Calu3 (cell line): ENCODE data around the gene GPR39. TPM values are rescaled to one million over a fixed set of nuclear protein-coding genes. Genes with fewer than 3 reads are reported as not detected.

Experiments
- BruUV-seq: library from RNA; stranded (reverse); fragments of 400-500 nt; replicated peaks from 2 replicates; lab custom pipeline; 2021; lab: Mats Ljungman, UMichigan
- CTCF ChIA-PET: fragments of 300-600 bp; sonication (Branson Sonifier 250); formaldehyde crosslinking; loops from one replicate; lab custom pipeline; 2022; ENCODE audit warnings: antibody characterized with exemption; lab: Charles Lee
- DNase-seq: peaks from one replicate; pipeline ENCODE4 v3.0.0; 2022
- H3K27ac Mint-ChIP-seq: one replicate; pipeline ENCODE4 v1.8.0; 2022; ENCODE audit warnings: mixed read lengths; ENCODE audit not compliant: unreplicated experiment
- H3K27me3 Mint-ChIP-seq: one replicate; pipeline ENCODE4 v1.8.0; 2022; ENCODE audit warnings: mixed read lengths; ENCODE audit not compliant: unreplicated experiment
- H3K36me3 Mint-ChIP-seq: one replicate; pipeline ENCODE4 v1.8.0; 2022; ENCODE audit warnings: mild to moderate bottlenecking, moderate library complexity, mixed read lengths; ENCODE audit not compliant: insufficient read depth, unreplicated experiment
- H3K4me1 Mint-ChIP-seq: one replicate; pipeline ENCODE4 v1.8.0; 2022; ENCODE audit warnings: mild to moderate bottlenecking, low read depth, mixed read lengths; ENCODE audit not compliant: unreplicated experiment
- H3K4me3 Mint-ChIP-seq: one replicate; pipeline ENCODE4 v1.8.0; 2022; ENCODE audit warnings: mild to moderate bottlenecking, low read depth, moderate library complexity, mixed read lengths; ENCODE audit not compliant: unreplicated experiment
- H3K9me3 Mint-ChIP-seq: one replicate; pipeline ENCODE4 v1.8.0; 2022; ENCODE audit warnings: low read depth, mixed read lengths; ENCODE audit not compliant: unreplicated experiment
- intact Hi-C: fragments of 100-400 bp; cut with micrococcal nuclease; formaldehyde crosslinking; loops from one replicate; pipeline ENCODE4 v1.10.0; 2022; ENCODE audit not compliant: unreplicated experiment
- total RNA-seq: library from RNA; stranded (reverse); gene quantifications from 2 replicates; pipeline ENCODE4 v1.2.3, GENCODE V29; 2022
- TF ChIP-seq, protein P1 (sequence below): fragments of 200-600 bp; IDR thresholded peaks from one replicate; pipeline ENCODE4 v1.8.0; 2022; ENCODE audit warnings: antibody characterized with exemption; ENCODE audit not compliant: unreplicated experiment

GPR39 gene
- total RNA-seq, 1 experiment from 2014 or later, result 24.9 TPM

DNA sequence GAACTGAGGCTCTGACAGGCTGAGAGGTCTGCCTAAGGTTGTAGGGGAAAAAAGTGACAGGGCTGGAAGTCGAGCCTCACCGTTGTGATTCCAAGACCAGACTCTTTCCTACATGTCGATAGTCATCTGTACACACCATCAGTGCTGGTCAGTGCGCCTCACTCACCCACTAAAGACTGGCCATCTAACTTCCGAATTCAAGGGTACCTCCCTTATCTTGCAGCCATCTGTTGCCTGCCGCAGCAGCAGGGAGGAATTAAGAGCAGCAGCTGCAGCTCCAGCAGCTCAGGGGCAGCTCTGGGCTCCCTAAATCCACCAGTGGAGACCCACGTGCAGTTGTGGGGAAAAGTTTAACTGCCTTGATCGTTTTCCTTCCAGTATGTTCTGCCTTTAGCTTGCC is 32.6 kb upstream of the GPR39 start:
- Mint-ChIP-seq H3K4me3 (no peak overlapping the region), H3K9me3 (peaks cover 7% of the 10 kb centered on the region), H3K27ac (no peak overlapping the region), H3K27me3 (no peaks in the 10 kb centered on the region), H3K36me3 (no peaks in the 10 kb centered on the region), H3K4me1 (no peaks in the 10 kb centered on the region)
- BruUV-seq, result no TSS peak
- CTCF ChIA-PET, result no interaction called here
- TF ChIP-seq, protein P1, sequence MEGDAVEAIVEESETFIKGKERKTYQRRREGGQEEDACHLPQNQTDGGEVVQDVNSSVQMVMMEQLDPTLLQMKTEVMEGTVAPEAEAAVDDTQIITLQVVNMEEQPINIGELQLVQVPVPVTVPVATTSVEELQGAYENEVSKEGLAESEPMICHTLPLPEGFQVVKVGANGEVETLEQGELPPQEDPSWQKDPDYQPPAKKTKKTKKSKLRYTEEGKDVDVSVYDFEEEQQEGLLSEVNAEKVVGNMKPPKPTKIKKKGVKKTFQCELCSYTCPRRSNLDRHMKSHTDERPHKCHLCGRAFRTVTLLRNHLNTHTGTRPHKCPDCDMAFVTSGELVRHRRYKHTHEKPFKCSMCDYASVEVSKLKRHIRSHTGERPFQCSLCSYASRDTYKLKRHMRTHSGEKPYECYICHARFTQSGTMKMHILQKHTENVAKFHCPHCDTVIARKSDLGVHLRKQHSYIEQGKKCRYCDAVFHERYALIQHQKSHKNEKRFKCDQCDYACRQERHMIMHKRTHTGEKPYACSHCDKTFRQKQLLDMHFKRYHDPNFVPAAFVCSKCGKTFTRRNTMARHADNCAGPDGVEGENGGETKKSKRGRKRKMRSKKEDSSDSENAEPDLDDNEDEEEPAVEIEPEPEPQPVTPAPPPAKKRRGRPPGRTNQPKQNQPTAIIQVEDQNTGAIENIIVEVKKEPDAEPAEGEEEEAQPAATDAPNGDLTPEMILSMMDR, result no peak
- intact Hi-C loops, result no loop called here
- no peak for DNase-seq

DNA sequence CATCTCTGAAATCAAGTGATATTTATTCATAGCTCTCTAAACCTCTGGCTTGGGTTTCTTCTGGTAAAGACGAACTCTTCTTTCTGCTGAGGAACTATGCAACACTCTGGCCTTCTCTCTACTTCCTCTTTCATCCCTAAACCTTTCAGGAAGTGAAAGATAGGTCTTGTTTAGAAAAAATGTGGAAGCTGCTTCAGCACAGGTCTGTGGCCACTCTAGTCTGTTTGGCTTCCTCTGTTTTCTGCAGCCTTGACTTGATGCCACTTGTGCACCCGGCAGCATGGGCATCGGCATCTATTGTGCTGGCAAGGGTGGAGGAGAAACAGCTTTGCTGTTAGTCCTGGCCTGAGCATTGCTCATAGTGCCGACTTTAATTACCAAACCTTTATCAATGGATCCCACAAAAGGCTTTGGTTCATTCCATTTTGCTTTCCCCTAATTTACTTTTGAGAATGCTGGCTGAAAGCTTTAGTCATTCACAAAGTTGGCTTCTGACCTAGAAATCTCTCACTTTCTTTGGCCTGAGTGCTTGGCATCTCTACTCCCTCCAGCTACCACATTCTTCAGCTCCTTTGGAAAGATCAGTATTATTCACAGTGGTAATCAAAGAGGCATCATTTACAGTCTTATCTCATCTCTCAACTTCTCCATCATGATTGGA is 32.0 kb upstream of the GPR39 start:
- H3K4me1 Mint-ChIP-seq, result no peaks in the 10 kb centered on the region
- H3K27me3 Mint-ChIP-seq, result no peaks in the 10 kb centered on the region
- no peak overlapping the region for H3K4me3 Mint-ChIP-seq
- TF ChIP-seq, protein P1, result no peak
- no peak overlapping the region for H3K27ac Mint-ChIP-seq
- H3K36me3 Mint-ChIP-seq, result no peaks in the 10 kb centered on the region
- intact Hi-C loops, result no loop called here
- peaks cover 7% of the 10 kb centered on the region for H3K9me3 Mint-ChIP-seq
- no peak for DNase-seq
- BruUV-seq, result no TSS peak
- CTCF ChIA-PET, result no interaction called here

DNA sequence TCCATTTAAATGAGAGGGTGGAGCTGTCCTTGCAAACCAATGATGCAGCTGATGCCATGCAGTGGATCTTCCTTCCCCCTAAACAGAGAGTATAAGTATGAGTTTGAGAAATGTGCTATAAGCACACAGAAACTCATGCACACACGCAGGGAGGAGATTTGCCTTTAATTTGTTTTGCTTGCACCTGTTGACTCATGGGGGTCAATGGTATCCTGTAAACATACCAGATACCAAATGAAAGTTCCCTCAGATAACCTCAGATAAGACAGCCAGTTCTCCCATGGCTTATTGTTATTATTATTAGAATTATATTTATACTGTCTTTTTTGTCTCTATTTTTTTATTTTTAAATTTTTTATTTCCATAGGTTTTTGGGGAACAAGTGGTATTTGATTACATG is 29.5 kb upstream of the GPR39 start:
- intact Hi-C loops, result no loop called here
- BruUV-seq, result no TSS peak
- H3K4me3 Mint-ChIP-seq, result no peak overlapping the region
- no peaks in the 10 kb centered on the region for H3K27me3 Mint-ChIP-seq
- TF ChIP-seq, protein P1, result no peak
- H3K9me3 Mint-ChIP-seq, result peaks cover 5% of the 10 kb centered on the region
- no peak for DNase-seq
- CTCF ChIA-PET, result no interaction called here
- no peaks in the 10 kb centered on the region for H3K4me1 Mint-ChIP-seq
- H3K27ac Mint-ChIP-seq, result no peak overlapping the region
- H3K36me3 Mint-ChIP-seq, result no peaks in the 10 kb centered on the region

DNA sequence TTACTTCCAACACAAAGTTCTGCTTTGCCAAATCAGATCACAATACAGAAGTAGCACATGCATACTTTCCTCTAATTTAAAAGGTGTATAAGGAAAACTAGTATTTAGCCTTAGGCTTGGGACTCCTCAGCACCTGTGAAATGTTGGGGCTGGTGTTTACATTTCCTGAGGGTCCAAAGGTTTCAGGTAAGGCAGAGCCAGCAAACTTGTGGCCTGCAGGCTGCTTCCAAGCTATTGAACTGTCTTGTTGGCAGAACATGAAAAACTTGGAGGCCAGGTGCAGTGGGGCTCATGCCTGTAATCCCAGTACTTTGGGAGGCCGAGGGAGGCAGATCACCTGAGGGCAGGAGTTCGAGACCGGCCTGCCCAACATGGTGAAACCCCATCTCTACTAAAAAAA is 26.5 kb upstream of the GPR39 start:
- TF ChIP-seq, protein P1, result no peak
- CTCF ChIA-PET, result interaction anchor here (0.5 kb wide), 1 partner anchor 13 kb away, joined by 4 read pairs; no protein-coding TSS in a partner anchor
- Mint-ChIP-seq H3K4me3 (no peak overlapping the region), H3K36me3 (no peaks in the 10 kb centered on the region), H3K27ac (no peak overlapping the region), H3K9me3 (peaks cover 5% of the 10 kb centered on the region), H3K4me1 (no peaks in the 10 kb centered on the region), H3K27me3 (peaks cover 22% of the 10 kb centered on the region)
- DNase-seq, result no peak
- no TSS peak for BruUV-seq
- intact Hi-C loops, result no loop called here
